Pancreas (tissue), 10 donors: Measurements from ENCODE around the gene CCNT2. TPM values are rescaled to one million over a fixed set of nuclear protein-coding genes. Genes with fewer than 3 reads are reported as not detected.

Source experiments
- ATAC-seq, 4 donors: fragments of 200-7000 bp; cut with Tn5 transposase; one replicate each; pipeline versions ENCODE4 v1.8.0 to v1.9.1; 2020; ENCODE audit warnings: mild to moderate bottlenecking in 4 of 4, moderate library complexity in 4 of 4
- DNase-seq, 6 donors: peaks; one replicate each; pipeline ENCODE4 v3.0.0-alpha.2; 2020
- FAIRE-seq: peaks from 2 replicates; lab custom pipeline; 2012; peaks lifted over from hg19 to GRCh38; lab: Jason Lieb, UNC
- H3K27ac ChIP-seq, 4 donors: fragments of 200-600 bp; sonication (generic); 1 replicate in 3 of 4; 2 replicates in 1 of 4; pipeline versions ENCODE4 v1.5.0 to v1.8.0; 2020
- H3K27me3 ChIP-seq, 4 donors: fragments of 200-600 bp; one replicate each; pipeline ENCODE4 v1.8.0; 2021
- H3K36me3 ChIP-seq, 3 donors: fragments of 200-600 bp; sonication (generic) in 1 of 3; one replicate each; pipeline versions ENCODE4 v1.5.0 to v1.8.0; 2020 to 2021
- H3K4me1 ChIP-seq, 3 donors: fragments of 200-600 bp; one replicate each; pipeline ENCODE4 v1.8.0; 2021
- H3K4me3 ChIP-seq, 4 donors: fragments of 200-600 bp; sonication (generic) in 2 of 4; one replicate each; pipeline versions ENCODE4 v1.5.0 to v1.8.0; 2020 to 2021
- H3K9me3 ChIP-seq, 4 donors: fragments of 200-600 bp; one replicate each; pipeline ENCODE4 v1.8.0; 2021
- WGBS, 2 donors: extraction: QIAGEN DNeasy Blood & Tissue Kit; methylation state at CpG; one replicate each; pipeline ENCODE4 v1.1.7; 2013; 5-methylcytosine and 5-hydroxymethylcytosine counted together
- intact Hi-C, 3 donors: fragments of 100-400 bp; cut with DNase I; formaldehyde crosslinking; loops; one replicate each; pipeline versions ENCODE4 v1.11.1 to v1.14.2; 2022
- polyA plus RNA-seq, 2 donors: library from polyadenylated mRNA; stranded (reverse); fragments of 200-250 nt; gene quantifications; one replicate each; pipeline ENCODE4 v1.2.3, GENCODE V29; 2013
- total RNA-seq, 6 donors: library from RNA; stranded (reverse); fragmentation: NEBNext Ultra II Directional in 4 of 6; extraction: Animal tissue kit (Norgen Biotek cat#: 25700) in 4 of 6; gene quantifications; one replicate each; pipeline versions ENCODE4 v1.2.1 to v1.2.4, GENCODE V29; 2021 to 2023
- TF ChIP-seq, protein P1 (sequence below), 4 donors: fragments of 200-600 bp; sonication (generic) in 3 of 4; IDR thresholded peaks; one replicate each; pipeline versions ENCODE4 v1.5.0 to v1.8.0; 2021; ENCODE audit warnings: antibody characterized with exemption in 4 of 4
- donor health status: healthy with polysubstance abuse.
- donor health status: DM: no; HTN: no; CAD: no; lungs with moderate emphysema.
- donor health status: DM: no; HTN: no; CAD: no.
- donor health status: control.
- donor health status: control.
- donor health status: Bipolar disorder and iron deficiency.
- donor health status: DM: yes; HTN: yes; CAD: no.
- donor health status: DM: no; HTN: no; CAD: no.
- donor health status: DM: no; HTN: no; CAD: no.
- donor health status: DM: yes; HTN: yes; CAD: no.

CCNT2 gene
- total and polyA plus RNA-seq, 8 donors: 10.9 to 32.6 (median 20.8) TPM

DNA sequence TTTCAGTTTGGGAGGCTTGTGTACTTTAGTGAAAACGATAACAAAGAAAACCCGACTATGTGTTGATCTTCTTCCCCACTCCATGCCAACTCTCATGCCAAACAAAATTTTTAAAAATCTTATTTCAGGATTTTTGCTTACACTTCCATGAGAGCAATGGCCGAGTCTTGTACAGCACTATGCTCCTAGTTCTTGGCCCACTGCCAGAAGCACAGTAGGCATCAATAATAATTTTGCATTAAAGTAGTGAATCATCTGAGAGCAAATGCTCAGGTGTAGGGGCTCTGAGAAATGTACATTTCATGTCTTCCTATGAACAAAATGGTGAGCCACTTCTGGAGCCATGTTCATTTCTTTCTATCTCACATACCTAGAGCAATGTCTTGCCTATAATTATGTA lies 66.4 kb downstream of the CCNT2 start:
- WGBS, 2 donors: 71 to 86% methylated on average over 3 of the region's 3 CpGs
- Histone ChIP-seq H3K4me3 (no peak overlapping the region), H3K9me3 (no peaks in the 10 kb centered on the region), H3K36me3 (no peaks in the 10 kb centered on the region), H3K27me3 (no peaks in the 10 kb centered on the region), H3K4me1 (no peaks in the 10 kb centered on the region), H3K27ac (no peak overlapping the region)
- TF ChIP-seq, protein P1, sequence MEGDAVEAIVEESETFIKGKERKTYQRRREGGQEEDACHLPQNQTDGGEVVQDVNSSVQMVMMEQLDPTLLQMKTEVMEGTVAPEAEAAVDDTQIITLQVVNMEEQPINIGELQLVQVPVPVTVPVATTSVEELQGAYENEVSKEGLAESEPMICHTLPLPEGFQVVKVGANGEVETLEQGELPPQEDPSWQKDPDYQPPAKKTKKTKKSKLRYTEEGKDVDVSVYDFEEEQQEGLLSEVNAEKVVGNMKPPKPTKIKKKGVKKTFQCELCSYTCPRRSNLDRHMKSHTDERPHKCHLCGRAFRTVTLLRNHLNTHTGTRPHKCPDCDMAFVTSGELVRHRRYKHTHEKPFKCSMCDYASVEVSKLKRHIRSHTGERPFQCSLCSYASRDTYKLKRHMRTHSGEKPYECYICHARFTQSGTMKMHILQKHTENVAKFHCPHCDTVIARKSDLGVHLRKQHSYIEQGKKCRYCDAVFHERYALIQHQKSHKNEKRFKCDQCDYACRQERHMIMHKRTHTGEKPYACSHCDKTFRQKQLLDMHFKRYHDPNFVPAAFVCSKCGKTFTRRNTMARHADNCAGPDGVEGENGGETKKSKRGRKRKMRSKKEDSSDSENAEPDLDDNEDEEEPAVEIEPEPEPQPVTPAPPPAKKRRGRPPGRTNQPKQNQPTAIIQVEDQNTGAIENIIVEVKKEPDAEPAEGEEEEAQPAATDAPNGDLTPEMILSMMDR (IDR thresholded peaks at IDR 0.05): no peak
- FAIRE-seq: no peak
- no peak for ATAC-seq
- intact Hi-C loops: loop anchor here in 1 of 3 donors (10.0 kb wide), 1 partner anchor 730 kb away; no protein-coding TSS in a partner anchor
- DNase-seq: no peak

DNA sequence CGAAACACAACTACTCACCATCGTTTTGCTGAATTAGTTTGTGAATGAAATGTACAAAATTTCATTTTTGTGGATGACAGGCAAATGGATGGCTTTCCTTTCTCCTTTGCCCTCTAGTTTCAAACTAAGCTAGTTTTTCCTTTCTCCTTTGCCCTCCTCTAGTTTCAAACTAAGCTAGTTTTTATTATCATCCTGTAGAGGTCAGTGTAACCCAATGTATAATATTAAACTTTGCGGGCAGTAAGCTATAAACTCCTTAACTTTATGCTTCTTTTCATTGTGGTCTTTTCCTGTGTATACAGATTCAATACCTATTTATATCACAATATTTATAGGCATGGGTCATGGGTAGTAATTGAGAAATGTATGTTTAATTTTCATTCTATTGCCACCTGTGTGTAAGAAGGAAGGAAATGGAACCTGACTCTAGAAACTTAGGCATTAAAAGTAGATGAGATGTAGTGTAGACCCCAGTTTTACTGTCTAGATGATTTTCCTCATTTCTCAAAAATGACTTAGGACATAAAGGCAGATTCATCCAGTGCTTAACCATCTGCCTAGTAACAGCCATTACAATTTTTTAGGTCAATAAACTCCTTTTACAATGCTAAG lies 70.5 kb downstream of the CCNT2 start:
- TF ChIP-seq, protein P1 (IDR thresholded peaks at IDR 0.05): peak in 1 of 4 donors; percentile 36
- 11 to 19% methylated on average over 3 of the region's 3 CpGs for WGBS, 2 donors
- no peaks in the 10 kb centered on the region for H3K4me1 ChIP-seq
- peak; percentile 60 for FAIRE-seq
- DNase-seq: no peak
- H3K36me3 ChIP-seq: no peaks in the 10 kb centered on the region
- intact Hi-C loops: loop anchor here in 1 of 3 donors (10.0 kb wide), 1 partner anchor 726 kb away; no protein-coding TSS in a partner anchor
- no peak overlapping the region for H3K27ac ChIP-seq
- no peaks in the 10 kb centered on the region for H3K9me3 ChIP-seq
- no peak overlapping the region for H3K4me3 ChIP-seq
- peak; percentile 53 to 87 (median 81) for ATAC-seq
- no peaks in the 10 kb centered on the region for H3K27me3 ChIP-seq

DNA sequence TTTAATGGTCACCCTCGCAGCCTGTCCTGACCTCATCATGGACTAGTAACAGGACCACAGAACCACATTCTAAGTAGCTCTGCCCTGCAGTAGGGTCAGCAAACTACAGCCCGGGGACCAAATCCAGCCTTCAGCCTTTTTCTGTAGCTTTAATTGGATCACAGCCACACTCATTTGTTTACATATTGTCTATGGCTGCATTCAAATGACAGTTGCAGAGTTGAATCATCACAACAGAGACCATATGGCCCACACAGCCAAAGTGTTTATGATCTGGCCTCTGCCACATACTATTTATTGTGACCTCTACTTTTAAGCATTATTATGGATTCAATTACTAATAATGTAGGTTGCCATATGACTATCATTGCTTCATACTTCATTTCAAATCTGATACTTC lies 80.9 kb downstream of the CCNT2 start:
- Histone ChIP-seq H3K9me3 (no peaks in the 10 kb centered on the region), H3K27ac (no peak overlapping the region), H3K4me3 (no peak overlapping the region), H3K36me3 (no peaks in the 10 kb centered on the region), H3K27me3 (no peaks in the 10 kb centered on the region), H3K4me1 (no peaks in the 10 kb centered on the region)
- TF ChIP-seq, protein P1 (IDR thresholded peaks at IDR 0.05): no peak
- intact Hi-C loops: no loop called here
- DNase-seq (no peak), FAIRE-seq (no peak), ATAC-seq (no peak)
- 81 to 88% methylated on average over 2 of the region's 2 CpGs for WGBS, 2 donors

DNA sequence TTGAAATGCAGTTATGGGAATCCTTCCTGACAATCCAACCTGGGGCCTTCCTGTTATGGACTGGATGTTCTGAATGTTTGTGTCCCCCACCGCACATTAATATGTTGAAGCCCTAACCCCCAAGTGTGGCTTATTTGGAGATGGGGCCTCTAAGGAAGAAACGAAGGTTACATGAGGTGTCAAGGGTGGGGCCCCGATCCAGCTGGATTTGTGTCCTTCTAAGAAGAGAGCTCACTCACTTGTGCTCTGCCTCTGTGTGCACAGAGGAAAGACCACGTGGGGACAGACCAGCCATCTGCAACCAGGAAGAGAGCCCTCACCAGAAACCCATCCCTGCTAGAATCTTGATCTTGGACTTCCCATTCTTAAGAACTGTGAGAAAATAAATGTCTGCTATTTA lies 84.2 kb downstream of the CCNT2 start:
- Histone ChIP-seq H3K9me3 (no peaks in the 10 kb centered on the region), H3K4me3 (no peak overlapping the region), H3K27ac (no peak overlapping the region), H3K27me3 (no peaks in the 10 kb centered on the region), H3K4me1 (no peaks in the 10 kb centered on the region), H3K36me3 (no peaks in the 10 kb centered on the region)
- FAIRE-seq (no peak), DNase-seq (no peak), ATAC-seq (no peak)
- TF ChIP-seq, protein P1 (IDR thresholded peaks at IDR 0.05): no peak
- WGBS, 2 donors: 80 to 86% methylated on average over 4 of the region's 4 CpGs
- intact Hi-C loops: loop anchor here in 1 of 3 donors (10.0 kb wide), 1 partner anchor 712 kb away; no protein-coding TSS in a partner anchor
